Measurements from ENCODE around the gene PLTP. TPM values are rescaled to one million over a fixed set of nuclear protein-coding genes. Genes with fewer than 3 reads are reported as not detected.

The PLTP gene
- total RNA-seq, 5 donors from 2014 or later (not counting 1 experiment from before 2014, with no cell fraction given): 0.35 to 1.7 (median 1.4) TPM; not detected in 1

- POLR2A ChIA-PET: no interaction called here
- H3K36me3 ChIP-seq (ENCODE audit: control insufficient read depth in 2 of 2, extremely low read depth in 1 of 2, insufficient read depth in 1 of 2, low read length in 1 of 2): no peaks in the 10 kb centered on the region
- no peak overlapping the region for H3K27ac ChIP-seq (ENCODE audit: low read length)
These were observed 12.7 kb upstream of the PLTP start for GRCh38 chr20:45924391-45925261.

GRCh38 chr20:45921337-45922189 lies 9.6 kb upstream of the PLTP start:
- Mint-ChIP-seq H3K27me3 (peaks cover 16 to 32% of the 10 kb centered on the region in 2 donors), H3K27ac (no peak overlapping the region), H3K4me1 (peaks cover 0 to 5% (median 3%) of the 10 kb centered on the region in 3 donors), H3K36me3 (no peaks in the 10 kb centered on the region), H3K9me3 (no peaks in the 10 kb centered on the region), H3K4me3 (no peak overlapping the region)
- Histone ChIP-seq H3K4me1 (ENCODE audit: control insufficient read depth in 1 of 2, extremely low read depth in 1 of 2, insufficient read depth in 2 of 2, low read length in 2 of 2) (peaks cover 0 to 3% of the 10 kb centered on the region in 2 experiments), H3K27ac (ENCODE audit: low read length) (no peak overlapping the region), H3K4me3 (ENCODE audit: control insufficient read depth in 1 of 2, extremely low read depth in 1 of 2, low read length in 1 of 2) (no peak overlapping the region), H3K27me3 (replicated peaks in 1 of 2; ENCODE audit: control insufficient read depth in 2 of 2, extremely low read depth in 1 of 2, insufficient read depth in 2 of 2, low read length in 1 of 2) (peaks cover 0 to 42% of the 10 kb centered on the region in 2 experiments), H3K36me3 (ENCODE audit: control insufficient read depth in 2 of 2, extremely low read depth in 1 of 2, insufficient read depth in 1 of 2, low read length in 1 of 2) (no peaks in the 10 kb centered on the region), H3K9me3 (no peaks in the 10 kb centered on the region)
- ATAC-seq (replicated peaks in 1 of 4) (no peak), DNase-seq (no peak)
- ChIA-PET POLR2A (no interaction called here), CTCF (interaction anchor here in 1 of 2 donors (0.7 kb wide), 1 partner anchor 129 kb away, joined by 3 read pairs; no protein-coding TSS in a partner anchor)
- 78% methylated on average over 6 of the region's 11 CpGs for WGBS (ENCODE audit: insufficient coverage)

More at GRCh38 chr20:45924391-45925261, 12.7 kb upstream of the PLTP start:
- Histone ChIP-seq H3K4me1 (ENCODE audit: control insufficient read depth in 1 of 2, extremely low read depth in 1 of 2, insufficient read depth in 2 of 2, low read length in 2 of 2) (peaks cover 0 to 3% of the 10 kb centered on the region in 2 experiments), H3K4me3 (ENCODE audit: control insufficient read depth in 1 of 2, extremely low read depth in 1 of 2, low read length in 1 of 2) (no peak overlapping the region), H3K27me3 (replicated peaks in 1 of 2; ENCODE audit: control insufficient read depth in 2 of 2, extremely low read depth in 1 of 2, insufficient read depth in 2 of 2, low read length in 1 of 2) (peaks cover 0 to 23% of the 10 kb centered on the region in 2 experiments), H3K9me3 (no peaks in the 10 kb centered on the region)
- no peak overlapping the region for H3K4me3 Mint-ChIP-seq
- 66% methylated on average over 6 of the region's 21 CpGs for WGBS (ENCODE audit: insufficient coverage)
- no peaks in the 10 kb centered on the region for H3K36me3 Mint-ChIP-seq
- peaks cover 15 to 22% of the 10 kb centered on the region in 2 donors for H3K27me3 Mint-ChIP-seq
- no peaks in the 10 kb centered on the region for H3K9me3 Mint-ChIP-seq
- H3K4me1 Mint-ChIP-seq: peaks cover 0 to 5% (median 4%) of the 10 kb centered on the region in 3 donors
- no peak overlapping the region for H3K27ac Mint-ChIP-seq
- no peak for ATAC-seq (replicated peaks in 1 of 4)
- DNase-seq: no peak
- CTCF ChIA-PET: no interaction called here

GRCh38 chr20:45920462-45921336 lies 8.7 kb upstream of the PLTP start:
- H3K9me3 ChIP-seq: no peaks in the 10 kb centered on the region
- Mint-ChIP-seq H3K4me1 (peaks cover 0 to 5% (median 3%) of the 10 kb centered on the region in 3 donors), H3K4me3 (no peak overlapping the region), H3K9me3 (no peaks in the 10 kb centered on the region), H3K36me3 (no peaks in the 10 kb centered on the region), H3K27me3 (peaks cover 24 to 41% of the 10 kb centered on the region in 2 donors), H3K27ac (no peak overlapping the region)
- no peak overlapping the region for H3K27ac ChIP-seq (ENCODE audit: low read length)
- ATAC-seq (replicated peaks in 1 of 4): no peak
- no peak overlapping the region for H3K4me3 ChIP-seq (ENCODE audit: control insufficient read depth in 1 of 2, extremely low read depth in 1 of 2, low read length in 1 of 2)
- DNase-seq: no peak
- no peaks in the 10 kb centered on the region for H3K36me3 ChIP-seq (ENCODE audit: control insufficient read depth in 2 of 2, extremely low read depth in 1 of 2, insufficient read depth in 1 of 2, low read length in 1 of 2)
- ChIA-PET CTCF (no interaction called here), POLR2A (no interaction called here)
- peaks cover 0 to 3% of the 10 kb centered on the region in 2 experiments for H3K4me1 ChIP-seq (ENCODE audit: control insufficient read depth in 1 of 2, extremely low read depth in 1 of 2, insufficient read depth in 2 of 2, low read length in 2 of 2)
- 70% methylated on average over 5 of the region's 9 CpGs for WGBS (ENCODE audit: insufficient coverage)
- peaks cover 0 to 49% of the 10 kb centered on the region in 2 experiments for H3K27me3 ChIP-seq (replicated peaks in 1 of 2; ENCODE audit: control insufficient read depth in 2 of 2, extremely low read depth in 1 of 2, insufficient read depth in 2 of 2, low read length in 1 of 2)

GRCh38 chr20:45919542-45920399 lies 7.8 kb upstream of the PLTP start:
- CTCF ChIA-PET: interaction anchor here in 1 of 2 donors (1.0 kb wide), 1 partner anchor 165 kb away, joined by 3 read pairs; no protein-coding TSS in a partner anchor
- H3K27me3 ChIP-seq (replicated peaks in 1 of 2; ENCODE audit: control insufficient read depth in 2 of 2, extremely low read depth in 1 of 2, insufficient read depth in 2 of 2, low read length in 1 of 2): peaks cover 0 to 56% of the 10 kb centered on the region in 2 experiments
- H3K9me3 Mint-ChIP-seq: no peaks in the 10 kb centered on the region
- H3K9me3 ChIP-seq: no peaks in the 10 kb centered on the region
- POLR2A ChIA-PET: no interaction called here
- WGBS (ENCODE audit: insufficient coverage): 17% methylated on average over 2 of the region's 11 CpGs
- no peak overlapping the region for H3K27ac Mint-ChIP-seq
- H3K36me3 ChIP-seq (ENCODE audit: control insufficient read depth in 2 of 2, extremely low read depth in 1 of 2, insufficient read depth in 1 of 2, low read length in 1 of 2): no peaks in the 10 kb centered on the region
- ATAC-seq (replicated peaks in 1 of 4): no peak
- no peak for DNase-seq
- H3K4me1 ChIP-seq (ENCODE audit: control insufficient read depth in 1 of 2, extremely low read depth in 1 of 2, insufficient read depth in 2 of 2, low read length in 2 of 2): peaks cover 0 to 3% of the 10 kb centered on the region in 2 experiments
- H3K4me3 Mint-ChIP-seq: no peak overlapping the region
- peaks cover 24 to 41% of the 10 kb centered on the region in 2 donors for H3K27me3 Mint-ChIP-seq
- H3K27ac ChIP-seq (ENCODE audit: low read length): no peak overlapping the region
- H3K4me1 Mint-ChIP-seq: peaks cover 0 to 5% (median 3%) of the 10 kb centered on the region in 3 donors
- H3K4me3 ChIP-seq (ENCODE audit: control insufficient read depth in 1 of 2, extremely low read depth in 1 of 2, low read length in 1 of 2): no peak overlapping the region
- no peaks in the 10 kb centered on the region for H3K36me3 Mint-ChIP-seq

- DNase-seq: no peak
- Mint-ChIP-seq H3K9me3 (no peaks in the 10 kb centered on the region), H3K27me3 (peaks cover 31 to 46% of the 10 kb centered on the region in 2 donors), H3K4me3 (no peak overlapping the region), H3K4me1 (no peaks in the 10 kb centered on the region), H3K36me3 (no peaks in the 10 kb centered on the region), H3K27ac (no peak overlapping the region)
- no peak overlapping the region for H3K4me3 ChIP-seq (ENCODE audit: control insufficient read depth in 1 of 2, extremely low read depth in 1 of 2, low read length in 1 of 2)
- no peak overlapping the region for H3K27ac ChIP-seq (ENCODE audit: low read length)
- ATAC-seq (replicated peaks in 1 of 4): no peak
- WGBS (ENCODE audit: insufficient coverage): 100% methylated on average over 4 of the region's 12 CpGs
- ChIA-PET POLR2A (no interaction called here), CTCF (interaction anchor here in 1 of 2 donors (1.0 kb wide), 1 partner anchor 166 kb away, joined by 3 read pairs; no protein-coding TSS in a partner anchor)
- no peaks in the 10 kb centered on the region for H3K9me3 ChIP-seq
- no peaks in the 10 kb centered on the region for H3K36me3 ChIP-seq (ENCODE audit: control insufficient read depth in 2 of 2, extremely low read depth in 1 of 2, insufficient read depth in 1 of 2, low read length in 1 of 2)
- H3K27me3 ChIP-seq (replicated peaks in 1 of 2; ENCODE audit: control insufficient read depth in 2 of 2, extremely low read depth in 1 of 2, insufficient read depth in 2 of 2, low read length in 1 of 2): peaks cover 0 to 59% of the 10 kb centered on the region in 2 experiments
- no peaks in the 10 kb centered on the region for H3K4me1 ChIP-seq (ENCODE audit: control insufficient read depth in 1 of 2, extremely low read depth in 1 of 2, insufficient read depth in 2 of 2, low read length in 2 of 2)
These were observed 7.0 kb upstream of the PLTP start for GRCh38 chr20:45918779-45919537.

Measured in T-cell (primary cell).